Measurements from ENCODE around the gene RNF220.

GRCh38 chr1:44625348-44625747 lies 220.3 kb downstream of the RNF220 start:
- no peak for TF ChIP-seq CTCF (IDR thresholded peaks at IDR 0.05)
- TF ChIP-seq POLR2A (IDR thresholded peaks at IDR 0.05) = no peak

All from uterus (tissue), 2 donors.